ENCODE results near the gene ACER1.

DNA sequence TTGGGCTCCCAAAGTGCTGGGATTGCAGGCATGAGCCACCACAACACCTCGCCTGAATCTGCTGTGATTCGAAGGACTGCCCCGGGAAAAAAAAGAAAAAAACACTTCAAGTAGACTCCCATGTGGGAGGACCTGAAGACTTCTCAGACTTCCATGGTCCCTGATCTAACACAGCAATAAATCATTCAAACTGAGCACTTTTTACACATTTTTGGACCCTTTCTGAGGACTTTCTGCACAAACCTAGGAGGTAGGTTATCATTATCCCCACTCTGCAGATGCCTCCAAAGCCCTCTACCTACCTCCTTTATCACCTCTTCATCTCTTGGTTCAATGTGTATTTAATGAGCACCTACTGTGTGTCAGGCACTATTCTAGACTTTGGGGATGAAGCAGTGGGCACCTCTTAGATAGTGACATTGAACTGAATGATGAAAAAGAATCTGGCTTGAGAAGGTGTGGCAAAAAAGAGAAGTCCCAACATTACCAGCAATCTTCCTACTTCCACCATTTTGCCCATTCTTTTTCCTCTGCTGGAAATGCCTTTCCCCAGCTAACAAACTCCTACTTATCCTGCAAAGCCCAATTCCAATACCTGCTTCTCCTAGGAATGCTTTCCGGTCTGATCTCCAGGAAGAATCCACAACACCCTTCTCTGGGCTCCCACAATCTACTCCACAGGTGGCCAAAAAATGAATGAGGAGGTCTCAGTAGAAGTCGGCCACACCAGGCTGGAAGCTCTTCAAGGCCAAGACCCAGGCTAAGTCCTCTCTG is 26.3 kb upstream of the ACER1 start:
- TF ChIP-seq POLR2A (IDR thresholded peaks at IDR 0.05) = no peak
- TF ChIP-seq, protein P1, sequence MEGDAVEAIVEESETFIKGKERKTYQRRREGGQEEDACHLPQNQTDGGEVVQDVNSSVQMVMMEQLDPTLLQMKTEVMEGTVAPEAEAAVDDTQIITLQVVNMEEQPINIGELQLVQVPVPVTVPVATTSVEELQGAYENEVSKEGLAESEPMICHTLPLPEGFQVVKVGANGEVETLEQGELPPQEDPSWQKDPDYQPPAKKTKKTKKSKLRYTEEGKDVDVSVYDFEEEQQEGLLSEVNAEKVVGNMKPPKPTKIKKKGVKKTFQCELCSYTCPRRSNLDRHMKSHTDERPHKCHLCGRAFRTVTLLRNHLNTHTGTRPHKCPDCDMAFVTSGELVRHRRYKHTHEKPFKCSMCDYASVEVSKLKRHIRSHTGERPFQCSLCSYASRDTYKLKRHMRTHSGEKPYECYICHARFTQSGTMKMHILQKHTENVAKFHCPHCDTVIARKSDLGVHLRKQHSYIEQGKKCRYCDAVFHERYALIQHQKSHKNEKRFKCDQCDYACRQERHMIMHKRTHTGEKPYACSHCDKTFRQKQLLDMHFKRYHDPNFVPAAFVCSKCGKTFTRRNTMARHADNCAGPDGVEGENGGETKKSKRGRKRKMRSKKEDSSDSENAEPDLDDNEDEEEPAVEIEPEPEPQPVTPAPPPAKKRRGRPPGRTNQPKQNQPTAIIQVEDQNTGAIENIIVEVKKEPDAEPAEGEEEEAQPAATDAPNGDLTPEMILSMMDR (IDR thresholded peaks at IDR 0.05) = no peak

All from uterus (tissue), 2 donors.